ENCODE data around the gene ARRDC5. TPM values are rescaled to one million over a fixed set of nuclear protein-coding genes. Genes with fewer than 3 reads are reported as not detected.

The ARRDC5 gene
- total RNA-seq, 1 donor from 2014 or later: not detected

DNA sequence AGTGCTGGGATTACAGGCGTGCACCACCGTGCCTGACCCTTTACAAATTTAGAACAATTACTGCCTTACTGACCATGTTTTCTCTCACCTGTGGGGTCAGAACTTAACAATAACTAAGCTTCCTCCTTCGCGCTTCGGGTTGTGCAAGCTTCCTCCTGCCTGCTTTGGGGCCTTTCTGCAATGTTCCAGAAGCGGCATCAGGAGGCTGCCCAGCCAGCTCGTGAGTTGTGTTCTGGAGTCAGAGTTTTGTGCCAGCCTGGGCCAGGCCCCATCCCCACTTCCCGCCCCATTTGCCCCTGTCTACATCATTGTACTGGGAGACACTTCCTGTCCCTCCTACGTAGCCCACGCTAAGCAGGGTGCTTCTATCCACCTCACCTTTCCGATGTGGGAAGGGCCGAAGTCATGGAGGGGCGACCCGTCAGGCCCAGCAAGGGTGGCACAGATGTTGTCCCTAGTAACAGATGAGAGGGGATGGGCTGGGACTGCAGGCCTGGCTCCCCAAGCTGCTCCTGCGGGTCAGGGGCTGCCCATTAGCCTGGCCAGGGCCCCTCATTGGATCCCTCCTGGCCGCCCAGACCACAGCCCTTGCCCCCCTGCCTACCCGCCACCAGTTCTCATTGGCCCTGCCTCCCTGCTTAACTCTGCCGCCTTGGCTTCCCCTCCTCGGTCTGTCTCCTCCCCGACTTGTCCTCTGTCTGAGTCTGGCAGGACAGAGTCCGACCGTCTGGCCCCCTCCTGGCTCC is 20.0 kb upstream of the ARRDC5 start:
- DNase-seq (ENCODE audit: low read depth): no peak
- TF ChIP-seq, protein P1, sequence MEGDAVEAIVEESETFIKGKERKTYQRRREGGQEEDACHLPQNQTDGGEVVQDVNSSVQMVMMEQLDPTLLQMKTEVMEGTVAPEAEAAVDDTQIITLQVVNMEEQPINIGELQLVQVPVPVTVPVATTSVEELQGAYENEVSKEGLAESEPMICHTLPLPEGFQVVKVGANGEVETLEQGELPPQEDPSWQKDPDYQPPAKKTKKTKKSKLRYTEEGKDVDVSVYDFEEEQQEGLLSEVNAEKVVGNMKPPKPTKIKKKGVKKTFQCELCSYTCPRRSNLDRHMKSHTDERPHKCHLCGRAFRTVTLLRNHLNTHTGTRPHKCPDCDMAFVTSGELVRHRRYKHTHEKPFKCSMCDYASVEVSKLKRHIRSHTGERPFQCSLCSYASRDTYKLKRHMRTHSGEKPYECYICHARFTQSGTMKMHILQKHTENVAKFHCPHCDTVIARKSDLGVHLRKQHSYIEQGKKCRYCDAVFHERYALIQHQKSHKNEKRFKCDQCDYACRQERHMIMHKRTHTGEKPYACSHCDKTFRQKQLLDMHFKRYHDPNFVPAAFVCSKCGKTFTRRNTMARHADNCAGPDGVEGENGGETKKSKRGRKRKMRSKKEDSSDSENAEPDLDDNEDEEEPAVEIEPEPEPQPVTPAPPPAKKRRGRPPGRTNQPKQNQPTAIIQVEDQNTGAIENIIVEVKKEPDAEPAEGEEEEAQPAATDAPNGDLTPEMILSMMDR (IDR thresholded peaks at IDR 0.05; ENCODE audit: insufficient read depth, low read length, severe bottlenecking): no peak
- Histone ChIP-seq H3K4me3 (ENCODE audit: low read depth, low read length) (no peak overlapping the region), H3K27me3 (ENCODE audit: control insufficient read depth, insufficient read depth, low read length) (no peaks in the 10 kb centered on the region), H3K36me3 (ENCODE audit: control insufficient read depth, insufficient read depth, low read length) (peaks cover 1% of the 10 kb centered on the region)
- no peak for FAIRE-seq

GRCh38 chr19:4916292-4917082 is 13.8 kb upstream of the ARRDC5 start:
- no peak for FAIRE-seq
- no peaks in the 10 kb centered on the region for H3K36me3 ChIP-seq (ENCODE audit: control insufficient read depth, insufficient read depth, low read length)

GRCh38 chr19:4914736-4915501 is 12.2 kb upstream of the ARRDC5 start:
- H3K36me3 ChIP-seq (ENCODE audit: control insufficient read depth, insufficient read depth, low read length): no peaks in the 10 kb centered on the region
- no peak for FAIRE-seq
- TF ChIP-seq, protein P1 (IDR thresholded peaks at IDR 0.05; ENCODE audit: insufficient read depth, low read length, severe bottlenecking): no peak
- H3K4me3 ChIP-seq (ENCODE audit: low read depth, low read length): no peak overlapping the region
- DNase-seq (ENCODE audit: low read depth): peak; percentile 87
- no peaks in the 10 kb centered on the region for H3K27me3 ChIP-seq (ENCODE audit: control insufficient read depth, insufficient read depth, low read length)

More at GRCh38 chr19:4916292-4917082, 13.8 kb upstream of the ARRDC5 start:
- Histone ChIP-seq H3K27me3 (ENCODE audit: control insufficient read depth, insufficient read depth, low read length) (no peaks in the 10 kb centered on the region), H3K4me3 (ENCODE audit: low read depth, low read length) (no peak overlapping the region)
- TF ChIP-seq, protein P1 (IDR thresholded peaks at IDR 0.05; ENCODE audit: insufficient read depth, low read length, severe bottlenecking): no peak
- no peak for DNase-seq (ENCODE audit: low read depth)

- Histone ChIP-seq H3K27me3 (ENCODE audit: control insufficient read depth, insufficient read depth, low read length) (no peaks in the 10 kb centered on the region), H3K36me3 (ENCODE audit: control insufficient read depth, insufficient read depth, low read length) (no peaks in the 10 kb centered on the region), H3K4me3 (ENCODE audit: low read depth, low read length) (no peak overlapping the region)
- no peak for DNase-seq (ENCODE audit: low read depth)
- TF ChIP-seq, protein P1 (IDR thresholded peaks at IDR 0.05; ENCODE audit: insufficient read depth, low read length, severe bottlenecking): no peak
- no peak for FAIRE-seq
Observed at GRCh38 chr19:4913996-4914735, 11.5 kb upstream of the ARRDC5 start.

Measured in bronchial epithelial cell (primary cell).